K562 (cell line): Measurements from ENCODE around the gene CARMIL1. TPM values are rescaled to one million over a fixed set of nuclear protein-coding genes. Genes with fewer than 3 reads are reported as not detected.

Source experiments
- ATAC-seq: fragments of 200-7000 bp; cut with Tn5 transposase; 3 replicates; pipeline ENCODE4 v1.9.1; 2020; ENCODE audit warnings: moderate library complexity
- BruUV-seq: library from RNA; stranded (reverse); fragments of 400-500 nt; replicated peaks from 2 replicates; lab custom pipeline; 2021; lab: Mats Ljungman, UMichigan
- CTCF ChIA-PET: fragments of 300-600 bp; formaldehyde crosslinking; extraction: SDS; loops from one replicate; lab custom pipeline; 2021; ENCODE audit warnings: low intra/inter-chr PET ratio; lab: Yijun Ruan, JAX
- POLR2A ChIA-PET: fragments of 300-600, 350-650 bp; sonication (Branson Sonifier 250); formaldehyde crosslinking; extraction: SDS; loops from one replicate; lab custom pipeline; 2021; ENCODE audit warnings: antibody characterized with exemption, inconsistent platforms; lab: Yijun Ruan, JAX
- DNase-seq, 4 experiments: peaks; one replicate each; pipeline versions ENCODE4 v3.0.0 to v3.0.0-alpha.2; 2011 to 2018; ENCODE audit warnings: low spot score in 3 of 4, mixed read lengths in 3 of 4; ENCODE audit errors: extremely low read depth in 1 of 4
- FAIRE-seq: peaks from 2 replicates; lab custom pipeline; 2011; peaks lifted over from hg19 to GRCh38; lab: Jason Lieb, UNC
- H2AFZ ChIP-seq: 2 replicates; pipeline ENCODE4 v1.6.0; 2011; ENCODE audit warnings: low read depth, low read length, control low read depth, inconsistent platforms
- H3K27ac ChIP-seq: fragments of 200-600 bp; 3 replicates; pipeline ENCODE4 v1.8.0; 2011; ENCODE audit warnings: low read depth, mild to moderate bottlenecking, control low read depth, inconsistent platforms, low read length, moderate library complexity, mixed read lengths; ENCODE audit errors: extremely low read depth
- H3K27me3 ChIP-seq, 2 experiments: fragments of 300-600 bp in 1 of 2; 2 replicates in 1 of 2; 3 replicates in 1 of 2; pipeline versions ENCODE4 v1.6.0 to v1.8.0; 2011; ENCODE audit warnings: inconsistent platforms in 2 of 2, low read length in 2 of 2, mild to moderate bottlenecking in 1 of 2, mixed read lengths in 1 of 2, moderate library complexity in 1 of 2; ENCODE audit not compliant: control insufficient read depth in 2 of 2, insufficient read depth in 2 of 2
- H3K36me3 ChIP-seq: fragments of 300-600 bp; 3 replicates; pipeline ENCODE4 v1.8.0; 2011; ENCODE audit warnings: mild to moderate bottlenecking, low read length, inconsistent platforms; ENCODE audit not compliant: control insufficient read depth, insufficient read depth
- H3K4me1 ChIP-seq, 2 experiments: fragments of 200-600 bp in 1 of 2; replicated peaks in 1 of 2; 2 replicates in 1 of 2; 3 replicates in 1 of 2; pipeline versions ENCODE4 v1.5.1 to v1.8.0; 2011; ENCODE audit warnings: inconsistent platforms in 2 of 2, low read length in 2 of 2, mild to moderate bottlenecking in 1 of 2, mixed read lengths in 1 of 2, moderate library complexity in 1 of 2; ENCODE audit not compliant: control insufficient read depth in 2 of 2, insufficient read depth in 2 of 2
- H3K4me2 ChIP-seq: 2 replicates; pipeline ENCODE4 v1.6.1; 2011; ENCODE audit warnings: low read length, control low read depth, inconsistent platforms, mixed read lengths; ENCODE audit not compliant: insufficient read depth
- H3K4me3 ChIP-seq: fragments of 200-600 bp; sonication (generic), shearing (Covaris generic); 2 replicates; pipeline ENCODE4 v1.5.1; 2016; ENCODE audit warnings: control low read depth, inconsistent platforms
- H3K79me2 ChIP-seq: fragments of 200-600 bp; 3 replicates; pipeline ENCODE4 v1.8.0; 2011; ENCODE audit warnings: low read length, inconsistent platforms; ENCODE audit not compliant: control insufficient read depth, insufficient read depth
- H3K9ac ChIP-seq, 2 experiments: 2 replicates each; pipeline versions ENCODE4 v1.6.0 to v1.6.1; 2011; ENCODE audit warnings: low read depth in 2 of 2, low read length in 2 of 2, control low read depth in 1 of 2, inconsistent platforms in 1 of 2, mild to moderate bottlenecking in 1 of 2, mixed read lengths in 1 of 2; ENCODE audit not compliant: insufficient read depth in 1 of 2
- H3K9me1 ChIP-seq: one replicate; pipeline ENCODE4 v1.6.0; 2011; ENCODE audit warnings: inconsistent platforms, mild to moderate bottlenecking, low read length, moderate library complexity; ENCODE audit not compliant: control insufficient read depth, insufficient read depth
- H3K9me3 ChIP-seq: replicated peaks from 2 replicates; pipeline ENCODE4 v1.5.1; 2011; ENCODE audit warnings: low read depth, low read length, inconsistent platforms; ENCODE audit not compliant: control insufficient read depth, insufficient read depth
- H4K20me1 ChIP-seq: replicated peaks from 2 replicates; pipeline ENCODE4 v1.6.1; 2011; ENCODE audit warnings: low read length, inconsistent platforms, mixed read lengths; ENCODE audit not compliant: control insufficient read depth, insufficient read depth
- BRCA1 ChIP-seq, 2 experiments: fragments of 450-650 bp in 1 of 2; sonication (generic) in 1 of 2; formaldehyde crosslinking in 1 of 2; IDR thresholded peaks; 2 replicates each; pipeline versions ENCODE4 v1.5.0 to v1.6.1; 2017 to 2020; ENCODE audit warnings: mild to moderate bottlenecking in 1 of 2, missing genetic modification reagents in 1 of 2
- CEBPG ChIP-seq, 3 experiments: fragments of 200-800 bp in 1 of 3; sonication (Bioruptor generic) in 1 of 3; sonication (generic) in 1 of 3; formaldehyde crosslinking in 1 of 3; IDR thresholded peaks in 2 of 3; conservative IDR thresholded peaks in 1 of 3; 2 replicates each; pipeline versions ENCODE4 v1.6.1 to v1.8.0; 2016 to 2022; ENCODE audit warnings: missing compliant biosample characterization in 2 of 3, missing genetic modification characterization in 2 of 3, mild to moderate bottlenecking in 1 of 3, missing genetic modification reagents in 1 of 3
- ELF2 ChIP-seq: fragments of 250-450 bp; sonication (Bioruptor Pico); IDR thresholded peaks from 2 replicates; pipeline ENCODE4 v1.5.0; 2021; ENCODE audit warnings: mild to moderate bottlenecking
- FOSL1 ChIP-seq: fragments of 200-800 bp; sonication (Bioruptor generic); conservative IDR thresholded peaks from 2 replicates; pipeline ENCODE4 v1.6.1; 2016; ENCODE audit warnings: missing genetic modification characterization, missing compliant biosample characterization
- FOXK2 ChIP-seq, 2 experiments: fragments of 450-650 bp; IDR thresholded peaks in 1 of 2; conservative IDR thresholded peaks in 1 of 2; 2 replicates each; pipeline ENCODE4 v1.6.1; 2016; ENCODE audit warnings: low read depth in 2 of 2, mild to moderate bottlenecking in 1 of 2
- HNRNPUL1 ChIP-seq: fragments of 200-400 bp; formaldehyde crosslinking; IDR thresholded peaks from 2 replicates; pipeline ENCODE4 v1.6.1; 2017; ENCODE audit warnings: low read length
- MBD1 ChIP-seq: fragments of 250-450 bp; sonication (Bioruptor Pico); IDR thresholded peaks from 2 replicates; pipeline ENCODE4 v1.8.0; 2022; ENCODE audit warnings: inconsistent platforms
- NFXL1 ChIP-seq: fragments of 450-650 bp; formaldehyde crosslinking; IDR thresholded peaks from 2 replicates; pipeline ENCODE4 v1.4.0; 2021; ENCODE audit warnings: mild to moderate bottlenecking
- PBX2 ChIP-seq, 2 experiments: IDR thresholded peaks in 1 of 2; conservative IDR thresholded peaks in 1 of 2; 2 replicates each; pipeline ENCODE4 v1.6.1; 2016; ENCODE audit warnings: low read depth in 2 of 2, mild to moderate bottlenecking in 1 of 2, missing compliant biosample characterization in 1 of 2, missing genetic modification characterization in 1 of 2, moderate library complexity in 1 of 2
- RNF2 ChIP-seq: sonication (generic); IDR thresholded peaks from 2 replicates; pipeline ENCODE4 v1.6.1; 2016
- SNRNP70 ChIP-seq: fragments of 200-400 bp; formaldehyde crosslinking; optimal IDR thresholded peaks from 2 replicates; pipeline ENCODE3; 2017; ENCODE audit warnings: low read depth, low read length
- U2AF1 ChIP-seq: fragments of 200-400 bp; formaldehyde crosslinking; optimal IDR thresholded peaks from 2 replicates; pipeline ENCODE3; 2017; ENCODE audit warnings: mild to moderate bottlenecking, low read depth, low read length, moderate library complexity
- XRCC4 ChIP-seq: IDR thresholded peaks from one replicate; pipeline ENCODE4 v1.6.1; 2011; ENCODE audit not compliant: insufficient read depth, insufficient read length; ENCODE audit errors: extremely low read depth
- ZNF12 ChIP-seq: sonication (generic); formaldehyde crosslinking; IDR thresholded peaks from 2 replicates; pipeline ENCODE4 v1.4.0; 2020; ENCODE audit warnings: mild to moderate bottlenecking, missing genetic modification reagents
- ZNF224 ChIP-seq: sonication (generic); formaldehyde crosslinking; IDR thresholded peaks from 2 replicates; pipeline ENCODE4 v1.8.0; 2022; ENCODE audit warnings: mild to moderate bottlenecking, missing genetic modification reagents
- ZNF507 ChIP-seq: conservative IDR thresholded peaks from 2 replicates; pipeline ENCODE4 v1.6.1; 2017; ENCODE audit warnings: missing genetic modification characterization, missing compliant biosample characterization
- ZNF584 ChIP-seq: fragments of 200-800 bp; sonication (Bioruptor generic); IDR thresholded peaks from 2 replicates; pipeline ENCODE4 v1.6.1; 2016; ENCODE audit warnings: low read depth, mild to moderate bottlenecking, missing genetic modification characterization, missing compliant biosample characterization
- WGBS: fragments of 100-300 bp; shearing (Covaris generic); methylation state at CpG from one replicate; pipeline ENCODE4 v1.1.6; 2016; ENCODE audit warnings: low coverage, mixed read lengths; ENCODE audit not compliant: insufficient coverage; ENCODE audit errors: missing lambda C conversion rate; 5-methylcytosine and 5-hydroxymethylcytosine counted together
- in situ Hi-C: fragments of 300-500 bp; cut with MboI; formaldehyde crosslinking; loops from 4 replicates; pipeline ENCODE4 v1.15.0; 2018; ENCODE audit warnings: inconsistent platforms, mixed read lengths
- intact Hi-C: fragments of 100-400 bp; cut with micrococcal nuclease; formaldehyde crosslinking; loops from 2 replicates; pipeline ENCODE4 v1.14.2; 2022
- polyA plus RNA-seq, 8 experiments: library from polyadenylated mRNA; depleted of rRNA in 4 of 8; stranded (reverse) in 5 of 8; unstranded in 3 of 8; fragments of >200 nt; fragmentation: Nextera tagmentation in 2 of 8; fragmentation: Illumina TruSeq in 1 of 8; extraction: Ambion mirVana in 2 of 8; extraction: Trizol in 1 of 8; gene quantifications; 2 replicates each; pipeline versions ENCODE4 v1.2.1 to v1.2.3, GENCODE V29; 2011 to 2014; ENCODE audit warnings: inconsistent platforms in 1 of 8, missing spikeins in 1 of 8
- total RNA-seq, 7 experiments: library from RNA; depleted of rRNA in 6 of 7; stranded (reverse); fragments of >200 nt in 6 of 7; fragmentation: Illumina TruSeq in 2 of 7; extraction: Trizol in 2 of 7; gene quantifications; 2 replicates each; pipeline versions ENCODE4 v1.2.1 to v1.2.3, GENCODE V29; 2011 to 2021; ENCODE audit warnings: low replicate concordance in 1 of 7
- TF ChIP-seq, protein P1 (sequence below): IDR thresholded peaks from 3 replicates; pipeline ENCODE4 v1.6.1; 2011; ENCODE audit warnings: borderline replicate concordance, mild to moderate bottlenecking; ENCODE audit not compliant: insufficient read length, insufficient read depth

Gene CARMIL1
- total and polyA plus RNA-seq, 9 of the 15 experiments (the other 6 are each of a cell fraction or from before 2014, with no cell fraction given), result 0.04 to 0.32 (median 0.10) TPM; not detected in 1

DNA sequence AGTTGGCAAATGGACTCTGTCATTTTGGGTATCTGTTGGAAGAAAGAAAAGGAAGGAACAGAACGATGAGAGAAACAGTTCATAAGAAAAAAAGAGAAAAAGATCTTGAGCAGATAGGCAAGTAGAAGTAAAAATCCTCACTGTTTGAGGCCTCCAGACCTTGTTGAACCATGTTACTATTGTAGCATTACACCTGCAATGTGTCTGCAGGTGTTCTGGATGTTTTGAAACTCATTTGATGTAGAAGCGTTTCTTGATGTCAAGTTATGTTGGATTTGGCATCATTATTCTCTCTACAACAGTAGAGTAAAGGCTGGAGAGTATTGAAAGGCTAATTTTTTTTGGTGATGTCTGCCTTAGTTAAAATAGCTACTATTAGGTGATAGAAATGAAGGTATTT is 108.7 kb downstream of the CARMIL1 start:
- DNase-seq (no peak), ATAC-seq (no peak), FAIRE-seq (no peak)
- H3K4me1 ChIP-seq, result no peaks in the 10 kb centered on the region
- intact Hi-C loops, result no loop called here
- H3K79me2 ChIP-seq, result no peaks in the 10 kb centered on the region
- H3K36me3 ChIP-seq, result no peaks in the 10 kb centered on the region
- no peaks in the 10 kb centered on the region for H4K20me1 ChIP-seq
- H3K27ac ChIP-seq, result no peak overlapping the region
- H3K27me3 ChIP-seq, result 0 out of 5 replicates have a peak, but pooled peaks cover 0 to 4% of the 10 kb centered on the region in 2 experiments
- H3K4me3 ChIP-seq, result no peak overlapping the region
- no peak overlapping the region for H3K9ac ChIP-seq
- H3K4me2 ChIP-seq, result no peak overlapping the region
- no peak overlapping the region for H2AFZ ChIP-seq
- no TSS peak for BruUV-seq
- H3K9me3 ChIP-seq, result no peaks in the 10 kb centered on the region
- no peaks in the 10 kb centered on the region for H3K9me1 ChIP-seq
- POLR2A ChIA-PET, result no interaction called here
- in situ Hi-C loops, result no loop called here
- 0% methylated on average over 2 of the region's 2 CpGs for WGBS
- CTCF ChIA-PET, result no interaction called here
- TF ChIP-seq CEBPG (CRISPR knock-in tag; IDR thresholded peaks at IDR 0.05) (no peak), CEBPG (tag; conservative IDR thresholded peaks at IDR 0.05 in 1 of 2, IDR thresholded peaks at IDR 0.05 in 1 of 2) (no peak), HNRNPUL1 (no peak), XRCC4 (no peak), ELF2 (CRISPR knock-in tag) (no peak), RNF2 (no peak), ZNF224 (no peak), FOSL1 (no peak), U2AF1 (no peak), FOXK2 (conservative IDR thresholded peaks at IDR 0.05 in 1 of 2, IDR thresholded peaks at IDR 0.05 in 1 of 2; ENCODE audit: low read depth in 2 of 2) (no peak), NFXL1 (CRISPR knock-in tag) (no peak), BRCA1 (IDR thresholded peaks at IDR 0.05) (no peak), BRCA1 (CRISPR knock-in tag; IDR thresholded peaks at IDR 0.05) (no peak), ZNF12 (CRISPR knock-in tag) (no peak), ZNF584 (CRISPR knock-in tag) (no peak), ZNF507 (tag) (no peak), SNRNP70 (no peak), MBD1 (CRISPR knock-in tag) (no peak), PBX2 (CRISPR knock-in tag; IDR thresholded peaks at IDR 0.05; ENCODE audit: low read depth) (no peak), PBX2 (tag; conservative IDR thresholded peaks at IDR 0.05; ENCODE audit: low read depth) (no peak)
- TF ChIP-seq, protein P1, sequence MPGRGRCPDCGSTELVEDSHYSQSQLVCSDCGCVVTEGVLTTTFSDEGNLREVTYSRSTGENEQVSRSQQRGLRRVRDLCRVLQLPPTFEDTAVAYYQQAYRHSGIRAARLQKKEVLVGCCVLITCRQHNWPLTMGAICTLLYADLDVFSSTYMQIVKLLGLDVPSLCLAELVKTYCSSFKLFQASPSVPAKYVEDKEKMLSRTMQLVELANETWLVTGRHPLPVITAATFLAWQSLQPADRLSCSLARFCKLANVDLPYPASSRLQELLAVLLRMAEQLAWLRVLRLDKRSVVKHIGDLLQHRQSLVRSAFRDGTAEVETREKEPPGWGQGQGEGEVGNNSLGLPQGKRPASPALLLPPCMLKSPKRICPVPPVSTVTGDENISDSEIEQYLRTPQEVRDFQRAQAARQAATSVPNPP, result no peak
